Body of pancreas (tissue), 4 donors: ENCODE measurements around the gene CTSC.

Experiments used
- CTCF ChIP-seq, 7 experiments: fragments of 450-650 bp in 4 of 7; fragments of 200-600 bp in 3 of 7; sonication (generic) in 3 of 7; IDR thresholded peaks; one replicate each; pipeline ENCODE4 v1.5.1; 2016 to 2019; ENCODE audit warnings: antibody characterized with exemption in 7 of 7
- POLR2A ChIP-seq, 3 donors: fragments of 450-650 bp; IDR thresholded peaks; one replicate each; pipeline ENCODE4 v1.6.1; 2016; ENCODE audit warnings: antibody characterized with exemption in 3 of 3, mild to moderate bottlenecking in 2 of 3

DNA sequence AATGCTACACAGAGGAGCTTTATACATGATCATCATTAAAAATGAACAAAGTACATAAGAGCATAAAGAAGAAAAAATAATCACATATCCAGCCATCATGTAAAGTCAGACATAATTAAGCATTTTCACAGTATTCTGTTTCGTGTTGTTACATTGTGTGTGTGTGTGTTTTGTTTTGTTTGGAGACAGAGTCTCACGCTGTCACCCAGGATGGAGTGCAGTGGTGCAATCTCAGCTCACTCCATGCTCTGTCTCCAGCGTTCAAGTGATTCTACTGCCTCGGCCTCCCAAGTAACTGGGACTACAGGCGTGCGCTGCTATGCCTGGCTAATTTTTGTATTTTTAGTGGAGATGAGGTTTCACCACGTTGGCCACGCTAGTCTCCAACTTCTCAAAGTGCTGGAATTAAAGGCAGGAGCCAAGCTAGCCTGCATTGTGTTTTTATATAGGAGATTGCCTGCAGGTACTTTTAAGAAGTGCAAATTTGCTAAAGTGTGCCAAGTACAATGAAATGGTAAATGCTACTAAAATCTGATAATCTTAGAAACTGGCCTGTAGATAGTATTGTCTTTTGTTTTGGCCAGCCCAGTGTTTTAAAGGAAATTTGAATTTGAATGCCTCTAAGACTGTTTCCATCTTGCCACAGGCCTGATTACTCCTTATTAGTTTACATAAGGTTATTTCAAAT lies 7.8 kb downstream of the CTSC start:
- no peak for TF ChIP-seq POLR2A (IDR thresholded peaks at IDR 0.05)
- no peak for TF ChIP-seq CTCF (IDR thresholded peaks at IDR 0.05)
